ENCODE data around the gene VIPR1. TPM values are rescaled to one million over a fixed set of nuclear protein-coding genes. Genes with fewer than 3 reads are reported as not detected.

VIPR1 gene
- total and polyA plus RNA-seq, 2 donors from 2014 or later = 4.9 to 5.3 TPM

DNA sequence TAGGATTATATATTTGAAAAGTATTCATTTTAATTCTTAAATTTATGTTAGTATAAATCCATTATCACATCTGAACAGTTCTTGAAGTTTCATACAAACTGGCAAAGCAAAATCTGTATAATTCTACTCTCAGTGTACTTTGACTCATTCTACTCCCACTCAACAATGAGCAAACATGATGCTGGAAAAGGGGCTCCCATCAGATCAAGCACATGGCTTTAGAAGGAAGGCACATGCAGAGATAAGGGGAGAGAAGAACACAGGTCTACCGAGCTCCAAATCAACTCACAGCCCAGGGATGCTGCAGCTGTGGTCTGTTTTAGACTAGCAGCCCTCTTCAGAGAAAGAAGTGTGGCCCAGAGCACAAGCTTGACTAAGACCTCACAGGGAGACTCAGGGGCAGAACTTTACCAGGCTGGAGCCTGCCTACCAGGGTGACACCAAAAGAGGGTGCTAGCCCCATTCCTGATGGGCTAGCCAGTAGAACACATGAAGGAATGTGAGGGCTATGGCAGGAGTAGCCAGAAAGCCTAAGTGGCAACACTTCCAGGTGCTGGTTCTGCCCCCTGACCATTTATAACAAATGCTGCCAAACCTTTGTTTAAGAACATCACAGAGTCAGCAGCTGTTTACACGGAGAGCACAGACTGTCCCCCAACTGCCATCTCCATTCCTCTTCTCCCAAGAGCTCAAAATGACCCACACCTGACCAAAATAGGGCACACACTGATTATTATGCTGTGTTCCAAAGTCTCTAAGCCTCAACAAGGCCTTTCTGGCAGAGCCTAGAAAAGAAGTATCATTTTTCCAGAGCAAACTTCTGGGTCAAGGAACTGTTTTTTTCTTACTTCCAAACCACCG lies 59.8 kb downstream of the VIPR1 start:
- intact Hi-C loops (cut with DNase I) = no loop called here

DNA sequence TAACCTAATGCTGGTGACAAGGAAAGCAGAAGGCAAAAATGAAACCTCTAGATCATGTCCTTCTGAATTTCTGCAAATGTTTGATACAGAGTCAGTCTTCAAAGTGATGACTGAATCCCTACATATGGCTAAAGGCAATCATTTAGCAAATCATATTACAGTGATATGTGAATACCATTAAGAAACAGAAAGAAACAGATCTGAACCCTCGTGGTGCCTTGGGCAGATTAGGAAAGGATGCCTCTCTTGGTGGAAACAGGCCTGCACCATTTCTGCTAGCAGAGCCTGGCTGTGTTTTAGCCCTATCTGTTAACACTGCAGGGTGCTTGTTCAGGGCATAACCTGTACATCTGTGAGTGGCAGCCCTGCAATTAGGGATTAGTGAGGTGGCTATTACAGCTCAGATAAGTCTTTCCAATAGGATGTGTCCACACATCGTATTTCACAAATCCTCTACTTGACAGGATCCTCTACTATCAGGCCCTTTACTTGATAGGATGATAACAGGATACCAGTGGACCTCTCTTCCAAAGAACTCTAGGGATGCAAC lies 67.2 kb downstream of the VIPR1 start:
- H3K27me3 ChIP-seq (ENCODE audit: control insufficient read depth, insufficient read depth, low read length) = no peaks in the 10 kb centered on the region
- no peaks in the 10 kb centered on the region for H3K4me1 ChIP-seq (ENCODE audit: control insufficient read depth in 2 of 3, insufficient read depth in 2 of 3, low read depth in 1 of 3, low read length in 3 of 3)
- H3K9me3 ChIP-seq (ENCODE audit: control insufficient read depth in 2 of 3, insufficient read depth in 1 of 3, low read length in 3 of 3) = peaks cover 0 to 1% (median 0%) of the 10 kb centered on the region in 3 donors
- intact Hi-C loops (cut with DNase I) = no loop called here
- no peak overlapping the region for H3K27ac ChIP-seq (ENCODE audit: low read depth in 2 of 2, low read length in 2 of 2)
- H3K4me3 ChIP-seq (ENCODE audit: low read length in 3 of 3) = no peak overlapping the region
- TF ChIP-seq, protein P1, sequence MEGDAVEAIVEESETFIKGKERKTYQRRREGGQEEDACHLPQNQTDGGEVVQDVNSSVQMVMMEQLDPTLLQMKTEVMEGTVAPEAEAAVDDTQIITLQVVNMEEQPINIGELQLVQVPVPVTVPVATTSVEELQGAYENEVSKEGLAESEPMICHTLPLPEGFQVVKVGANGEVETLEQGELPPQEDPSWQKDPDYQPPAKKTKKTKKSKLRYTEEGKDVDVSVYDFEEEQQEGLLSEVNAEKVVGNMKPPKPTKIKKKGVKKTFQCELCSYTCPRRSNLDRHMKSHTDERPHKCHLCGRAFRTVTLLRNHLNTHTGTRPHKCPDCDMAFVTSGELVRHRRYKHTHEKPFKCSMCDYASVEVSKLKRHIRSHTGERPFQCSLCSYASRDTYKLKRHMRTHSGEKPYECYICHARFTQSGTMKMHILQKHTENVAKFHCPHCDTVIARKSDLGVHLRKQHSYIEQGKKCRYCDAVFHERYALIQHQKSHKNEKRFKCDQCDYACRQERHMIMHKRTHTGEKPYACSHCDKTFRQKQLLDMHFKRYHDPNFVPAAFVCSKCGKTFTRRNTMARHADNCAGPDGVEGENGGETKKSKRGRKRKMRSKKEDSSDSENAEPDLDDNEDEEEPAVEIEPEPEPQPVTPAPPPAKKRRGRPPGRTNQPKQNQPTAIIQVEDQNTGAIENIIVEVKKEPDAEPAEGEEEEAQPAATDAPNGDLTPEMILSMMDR (IDR thresholded peaks at IDR 0.05; ENCODE audit: borderline replicate concordance, extremely low read depth, insufficient read depth) = no peak
- peaks cover 3 to 5% (median 5%) of the 10 kb centered on the region in 3 donors for H3K36me3 ChIP-seq (ENCODE audit: control insufficient read depth in 2 of 3, insufficient read depth in 3 of 3, low read length in 3 of 3)
- no peak overlapping the region for H3K9ac ChIP-seq (ENCODE audit: low read length in 3 of 3)
- FAIRE-seq (no peak), DNase-seq (no peak)

More for the DNA sequence above, 59.8 kb downstream of the VIPR1 start:
- Histone ChIP-seq H3K9me3 (ENCODE audit: control insufficient read depth in 2 of 3, insufficient read depth in 1 of 3, low read length in 3 of 3) (no peaks in the 10 kb centered on the region), H3K27me3 (ENCODE audit: control insufficient read depth, insufficient read depth, low read length) (no peaks in the 10 kb centered on the region), H3K27ac (ENCODE audit: low read depth in 2 of 2, low read length in 2 of 2) (no peak overlapping the region), H3K9ac (ENCODE audit: low read length in 3 of 3) (no peak overlapping the region), H3K36me3 (ENCODE audit: control insufficient read depth in 2 of 3, insufficient read depth in 3 of 3, low read length in 3 of 3) (peaks cover 5 to 53% (median 18%) of the 10 kb centered on the region in 3 donors), H3K4me1 (ENCODE audit: control insufficient read depth in 2 of 3, insufficient read depth in 2 of 3, low read depth in 1 of 3, low read length in 3 of 3) (no peaks in the 10 kb centered on the region), H3K4me3 (ENCODE audit: low read length in 3 of 3) (no peak overlapping the region)
- no peak for FAIRE-seq
- TF ChIP-seq, protein P1 (IDR thresholded peaks at IDR 0.05; ENCODE audit: borderline replicate concordance, extremely low read depth, insufficient read depth) = no peak
- no peak for DNase-seq

DNA sequence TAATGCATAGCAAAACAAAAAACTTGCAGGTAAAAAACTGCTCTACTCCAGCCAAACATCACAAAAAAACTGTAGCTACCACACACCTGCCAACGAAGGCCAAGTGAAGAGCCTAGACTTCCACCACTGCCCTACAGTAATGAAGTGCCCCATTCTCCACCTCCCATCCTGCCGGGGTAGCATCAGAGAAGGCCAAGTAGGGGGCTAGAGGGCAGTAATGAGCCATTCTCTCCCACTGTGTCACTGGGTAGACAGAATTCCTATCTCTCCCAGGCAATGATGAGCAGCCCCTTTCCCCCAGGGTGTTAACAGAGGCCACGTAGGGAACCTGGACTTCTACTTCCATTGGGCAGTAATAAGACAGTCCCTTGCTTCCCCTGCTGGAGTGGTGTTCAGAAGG lies 69.8 kb downstream of the VIPR1 start:
- H3K4me3 ChIP-seq (ENCODE audit: low read length in 3 of 3) = no peak overlapping the region
- H3K36me3 ChIP-seq (ENCODE audit: control insufficient read depth in 2 of 3, insufficient read depth in 3 of 3, low read length in 3 of 3) = peaks cover 0 to 3% (median 0%) of the 10 kb centered on the region in 3 donors
- no peak overlapping the region for H3K27ac ChIP-seq (ENCODE audit: low read depth in 2 of 2, low read length in 2 of 2)
- no peak overlapping the region for H3K9ac ChIP-seq (ENCODE audit: low read length in 3 of 3)
- TF ChIP-seq, protein P1 (IDR thresholded peaks at IDR 0.05; ENCODE audit: borderline replicate concordance, extremely low read depth, insufficient read depth) = peak; percentile 27
- peaks cover 0 to 11% (median 0%) of the 10 kb centered on the region in 3 donors for H3K9me3 ChIP-seq (ENCODE audit: control insufficient read depth in 2 of 3, insufficient read depth in 1 of 3, low read length in 3 of 3)
- FAIRE-seq (no peak), DNase-seq (peak in 2 of 5 donors; percentile 8 to 16)
- no peaks in the 10 kb centered on the region for H3K27me3 ChIP-seq (ENCODE audit: control insufficient read depth, insufficient read depth, low read length)
- intact Hi-C loops (cut with DNase I) = no loop called here
- H3K4me1 ChIP-seq (ENCODE audit: control insufficient read depth in 2 of 3, insufficient read depth in 2 of 3, low read depth in 1 of 3, low read length in 3 of 3) = no peaks in the 10 kb centered on the region

All from kidney (tissue), 14 donors.